Stomach (tissue), 4 donors: ENCODE measurements around the gene LEFTY2.

Experiments used
- POLR2A ChIP-seq, 4 donors: fragments of 450-650 bp; IDR thresholded peaks; one replicate each; pipeline ENCODE4 v1.6.1; 2016; ENCODE audit warnings: antibody characterized with exemption in 4 of 4, control low read depth in 2 of 4, mild to moderate bottlenecking in 1 of 4, moderate library complexity in 1 of 4
- TF ChIP-seq, protein P1 (sequence below), 7 experiments: fragments of 450-650 bp in 4 of 7; fragments of 200-600 bp in 3 of 7; sonication (generic) in 3 of 7; IDR thresholded peaks; one replicate each; pipeline ENCODE4 v1.5.1; 2016 to 2019; ENCODE audit warnings: antibody characterized with exemption in 7 of 7, control low read depth in 2 of 7, mild to moderate bottlenecking in 1 of 7

- peak in 2 of 4 donors; percentile 72 to 75 for TF ChIP-seq POLR2A (IDR thresholded peaks at IDR 0.05)
- TF ChIP-seq, protein P1, sequence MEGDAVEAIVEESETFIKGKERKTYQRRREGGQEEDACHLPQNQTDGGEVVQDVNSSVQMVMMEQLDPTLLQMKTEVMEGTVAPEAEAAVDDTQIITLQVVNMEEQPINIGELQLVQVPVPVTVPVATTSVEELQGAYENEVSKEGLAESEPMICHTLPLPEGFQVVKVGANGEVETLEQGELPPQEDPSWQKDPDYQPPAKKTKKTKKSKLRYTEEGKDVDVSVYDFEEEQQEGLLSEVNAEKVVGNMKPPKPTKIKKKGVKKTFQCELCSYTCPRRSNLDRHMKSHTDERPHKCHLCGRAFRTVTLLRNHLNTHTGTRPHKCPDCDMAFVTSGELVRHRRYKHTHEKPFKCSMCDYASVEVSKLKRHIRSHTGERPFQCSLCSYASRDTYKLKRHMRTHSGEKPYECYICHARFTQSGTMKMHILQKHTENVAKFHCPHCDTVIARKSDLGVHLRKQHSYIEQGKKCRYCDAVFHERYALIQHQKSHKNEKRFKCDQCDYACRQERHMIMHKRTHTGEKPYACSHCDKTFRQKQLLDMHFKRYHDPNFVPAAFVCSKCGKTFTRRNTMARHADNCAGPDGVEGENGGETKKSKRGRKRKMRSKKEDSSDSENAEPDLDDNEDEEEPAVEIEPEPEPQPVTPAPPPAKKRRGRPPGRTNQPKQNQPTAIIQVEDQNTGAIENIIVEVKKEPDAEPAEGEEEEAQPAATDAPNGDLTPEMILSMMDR (IDR thresholded peaks at IDR 0.05), result no peak
Measured at GRCh38 chr1:225923692-225924555, 17.1 kb downstream of the LEFTY2 start, which contains the start of gene PYCR2.
